HepG2 (cell line): Measurements from ENCODE around the gene MEAK7. TPM values are rescaled to one million over a fixed set of nuclear protein-coding genes. Genes with fewer than 3 reads are reported as not detected.

Experiments used
- CAMTA2 ChIP-seq: sonication (generic); formaldehyde crosslinking; IDR thresholded peaks from 2 replicates; pipeline ENCODE4 v1.4.0; 2020; ENCODE audit warnings: mild to moderate bottlenecking, missing genetic modification reagents, borderline replicate concordance
- CTCF ChIP-seq: sonication (generic); formaldehyde crosslinking; IDR thresholded peaks from 2 replicates; pipeline ENCODE4 v1.5.0; 2020; ENCODE audit warnings: mild to moderate bottlenecking, missing genetic modification reagents, moderate library complexity
- DMAP1 ChIP-seq: IDR thresholded peaks from 2 replicates; pipeline ENCODE4 v1.6.1; 2016
- DMTF1 ChIP-seq: sonication (generic); formaldehyde crosslinking; IDR thresholded peaks from 2 replicates; pipeline ENCODE4 v1.4.0; 2020; ENCODE audit warnings: mild to moderate bottlenecking, missing genetic modification reagents
- FOXA3 ChIP-seq: IDR thresholded peaks from 2 replicates; pipeline ENCODE4 v1.6.1; 2016; ENCODE audit warnings: missing genetic modification reagents, missing compliant biosample characterization
- JUND ChIP-seq: sonication (generic); formaldehyde crosslinking; IDR thresholded peaks from 2 replicates; pipeline ENCODE4 v1.8.0; 2022; ENCODE audit warnings: mild to moderate bottlenecking, missing genetic modification reagents
- KDM3A ChIP-seq: IDR thresholded peaks from 2 replicates; pipeline ENCODE4 v1.6.1; 2018; ENCODE audit warnings: low read depth, missing compliant biosample characterization
- MXI1 ChIP-seq: IDR thresholded peaks from 3 replicates; pipeline ENCODE4 v1.6.1; 2012; ENCODE audit warnings: low read depth, low read length, inconsistent platforms, borderline replicate concordance
- NR2F2 ChIP-seq: IDR thresholded peaks from 2 replicates; pipeline ENCODE4 v1.6.1; 2012; ENCODE audit warnings: low read depth, inconsistent platforms, borderline replicate concordance
- PCBP1 ChIP-seq: fragments of 200-400 bp; formaldehyde crosslinking; IDR thresholded peaks from 2 replicates; pipeline ENCODE4 v1.6.1; 2017; ENCODE audit warnings: mild to moderate bottlenecking, low read depth, low read length, borderline replicate concordance
- PITX1 ChIP-seq: sonication (generic); formaldehyde crosslinking; IDR thresholded peaks from 2 replicates; pipeline ENCODE4 v1.5.1; 2020; ENCODE audit warnings: mild to moderate bottlenecking, missing genetic modification reagents
- RORA ChIP-seq: sonication (generic); formaldehyde crosslinking; IDR thresholded peaks from 2 replicates; pipeline ENCODE4 v1.5.0; 2020; ENCODE audit warnings: mild to moderate bottlenecking, missing genetic modification reagents, moderate library complexity
- SAP130 ChIP-seq: IDR thresholded peaks from 2 replicates; pipeline ENCODE4 v1.6.1; 2016; ENCODE audit warnings: low read depth
- SP4 ChIP-seq: sonication (generic); formaldehyde crosslinking; IDR thresholded peaks from 2 replicates; pipeline ENCODE4 v1.8.1; 2023; ENCODE audit warnings: mild to moderate bottlenecking, missing genetic modification reagents
- TSC22D2 ChIP-seq: sonication (generic); formaldehyde crosslinking; IDR thresholded peaks from 2 replicates; pipeline ENCODE4 v1.5.1; 2020; ENCODE audit warnings: missing genetic modification reagents, mild to moderate bottlenecking, borderline replicate concordance
- ZFP41 ChIP-seq: sonication (generic); formaldehyde crosslinking; IDR thresholded peaks from 2 replicates; pipeline ENCODE4 v1.4.0; 2020; ENCODE audit warnings: mild to moderate bottlenecking, missing genetic modification reagents, borderline replicate concordance
- ZNF24 ChIP-seq: fragments of 450-650 bp; IDR thresholded peaks from 2 replicates; pipeline ENCODE4 v1.6.1; 2017; ENCODE audit warnings: antibody characterized with exemption, mild to moderate bottlenecking
- ZNF333 ChIP-seq: sonication (generic); formaldehyde crosslinking; IDR thresholded peaks from 2 replicates; pipeline ENCODE4 v1.4.0; 2020; ENCODE audit warnings: mild to moderate bottlenecking, missing genetic modification reagents, borderline replicate concordance
- ZNF564 ChIP-seq: sonication (generic); formaldehyde crosslinking; IDR thresholded peaks from 2 replicates; pipeline ENCODE4 v1.8.1; 2023; ENCODE audit warnings: mild to moderate bottlenecking, missing genetic modification reagents
- ZNF619 ChIP-seq: sonication (generic); formaldehyde crosslinking; IDR thresholded peaks from 2 replicates; pipeline ENCODE4 v1.4.0; 2020; ENCODE audit warnings: mild to moderate bottlenecking, missing genetic modification reagents
- polyA plus RNA-seq, 8 experiments: library from polyadenylated mRNA; depleted of rRNA in 3 of 8; stranded (reverse) in 7 of 8; unstranded in 1 of 8; fragments of >200 nt; fragmentation: Illumina TruSeq in 4 of 8; extraction: Trizol in 4 of 8; gene quantifications; 2 replicates each; pipeline versions ENCODE4 v1.2.1 to v1.2.3, GENCODE V29; 2011 to 2016; ENCODE audit warnings: low read depth in 4 of 8, missing spikeins in 1 of 8, mixed read lengths in 1 of 8; ENCODE audit not compliant: insufficient read depth in 1 of 8
- total RNA-seq, 5 experiments: library from RNA; depleted of rRNA; stranded (reverse); fragments of >200 nt; fragmentation: Illumina TruSeq; extraction: Trizol; gene quantifications; 2 replicates each; pipeline ENCODE4 v1.2.3, GENCODE V29; 2016; ENCODE audit warnings: low read depth in 1 of 5
- TF ChIP-seq, protein P1 (sequence below): sonication (generic); formaldehyde crosslinking; IDR thresholded peaks from 2 replicates; pipeline ENCODE4 v1.5.1; 2020; ENCODE audit warnings: mild to moderate bottlenecking, missing genetic modification reagents, moderate library complexity
- TF ChIP-seq, protein P2 (sequence below): sonication (generic); formaldehyde crosslinking; IDR thresholded peaks from 2 replicates; pipeline ENCODE4 v1.5.1; 2020; ENCODE audit warnings: missing genetic modification reagents, mild to moderate bottlenecking, borderline replicate concordance
- TF ChIP-seq, protein P3 (sequence below): sonication (generic); formaldehyde crosslinking; IDR thresholded peaks from 2 replicates; pipeline ENCODE4 v1.9.0; 2021; ENCODE audit warnings: missing genetic modification reagents, mild to moderate bottlenecking, borderline replicate concordance

Gene MEAK7
- total and polyA plus RNA-seq, 2 of the 13 experiments (the other 11 are each of a cell fraction or from before 2014, with no cell fraction given): 11.8 to 14.7 TPM

GRCh38 chr16:84504420-84505248 is at the start of gene MEAK7 (continued):
- TF ChIP-seq ZNF564 (CRISPR knock-in tag) (no peak), PITX1 (CRISPR knock-in tag) (no peak; the same call in none of the 2 replicates), JUND (no peak), KDM3A (no peak), PCBP1 (peak; percentile 91; the same call in 1 of the 2 replicates), DMTF1 (CRISPR knock-in tag) (no peak), CAMTA2 (CRISPR knock-in tag) (no peak), CTCF (CRISPR knock-in tag) (peak; percentile 59), NR2F2 (no peak), SAP130 (CRISPR knock-in tag) (peak; percentile 88), RORA (no peak), ZNF619 (no peak), ZNF24 (no peak), ZNF333 (CRISPR knock-in tag) (peak; percentile 63; the same call in 1 of the 2 replicates), MXI1 (peak; percentile 93; the same call in 2 of the 3 replicates), DMAP1 (CRISPR knock-in tag) (peak; percentile 80), ZFP41 (CRISPR knock-in tag) (no peak), FOXA3 (no peak), TSC22D2 (CRISPR knock-in tag) (no peak), SP4 (peak; percentile 75)
- TF ChIP-seq, protein P1, sequence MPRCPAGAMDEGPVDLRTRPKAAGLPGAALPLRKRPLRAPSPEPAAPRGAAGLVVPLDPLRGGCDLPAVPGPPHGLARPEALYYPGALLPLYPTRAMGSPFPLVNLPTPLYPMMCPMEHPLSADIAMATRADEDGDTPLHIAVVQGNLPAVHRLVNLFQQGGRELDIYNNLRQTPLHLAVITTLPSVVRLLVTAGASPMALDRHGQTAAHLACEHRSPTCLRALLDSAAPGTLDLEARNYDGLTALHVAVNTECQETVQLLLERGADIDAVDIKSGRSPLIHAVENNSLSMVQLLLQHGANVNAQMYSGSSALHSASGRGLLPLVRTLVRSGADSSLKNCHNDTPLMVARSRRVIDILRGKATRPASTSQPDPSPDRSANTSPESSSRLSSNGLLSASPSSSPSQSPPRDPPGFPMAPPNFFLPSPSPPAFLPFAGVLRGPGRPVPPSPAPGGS (CRISPR knock-in tag): no peak
- TF ChIP-seq, protein P2, sequence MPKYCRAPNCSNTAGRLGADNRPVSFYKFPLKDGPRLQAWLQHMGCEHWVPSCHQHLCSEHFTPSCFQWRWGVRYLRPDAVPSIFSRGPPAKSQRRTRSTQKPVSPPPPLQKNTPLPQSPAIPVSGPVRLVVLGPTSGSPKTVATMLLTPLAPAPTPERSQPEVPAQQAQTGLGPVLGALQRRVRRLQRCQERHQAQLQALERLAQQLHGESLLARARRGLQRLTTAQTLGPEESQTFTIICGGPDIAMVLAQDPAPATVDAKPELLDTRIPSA (CRISPR knock-in tag): no peak
- TF ChIP-seq, protein P3, sequence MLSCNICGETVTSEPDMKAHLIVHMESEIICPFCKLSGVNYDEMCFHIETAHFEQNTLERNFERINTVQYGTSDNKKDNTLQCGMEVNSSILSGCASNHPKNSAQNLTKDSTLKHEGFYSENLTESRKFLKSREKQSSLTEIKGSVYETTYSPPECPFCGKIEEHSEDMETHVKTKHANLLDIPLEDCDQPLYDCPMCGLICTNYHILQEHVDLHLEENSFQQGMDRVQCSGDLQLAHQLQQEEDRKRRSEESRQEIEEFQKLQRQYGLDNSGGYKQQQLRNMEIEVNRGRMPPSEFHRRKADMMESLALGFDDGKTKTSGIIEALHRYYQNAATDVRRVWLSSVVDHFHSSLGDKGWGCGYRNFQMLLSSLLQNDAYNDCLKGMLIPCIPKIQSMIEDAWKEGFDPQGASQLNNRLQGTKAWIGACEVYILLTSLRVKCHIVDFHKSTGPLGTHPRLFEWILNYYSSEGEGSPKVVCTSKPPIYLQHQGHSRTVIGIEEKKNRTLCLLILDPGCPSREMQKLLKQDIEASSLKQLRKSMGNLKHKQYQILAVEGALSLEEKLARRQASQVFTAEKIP (CRISPR knock-in tag): no peak
